ENCODE results near the gene CCNY.

Gene CCNY

GRCh38 chr10:35569111-35569707, 232.9 kb downstream of the CCNY start:
- no peak for DNase-seq (ENCODE audit: insufficient read length, low spot score)
- no peak for FAIRE-seq
- TF ChIP-seq POLR2A (IDR thresholded peaks at IDR 0.05; ENCODE audit: low read depth, low read length): no peak

GRCh38 chr10:35569836-35570235, 233.5 kb downstream of the CCNY start:
- TF ChIP-seq POLR2A (IDR thresholded peaks at IDR 0.05; ENCODE audit: low read depth, low read length): no peak
- DNase-seq (ENCODE audit: insufficient read length, low spot score): no peak
- FAIRE-seq: no peak

GRCh38 chr10:35570397-35570796, 234.1 kb downstream of the CCNY start:
- FAIRE-seq (no peak), DNase-seq (ENCODE audit: insufficient read length, low spot score) (no peak)
- TF ChIP-seq POLR2A (IDR thresholded peaks at IDR 0.05; ENCODE audit: low read depth, low read length): no peak

DNA sequence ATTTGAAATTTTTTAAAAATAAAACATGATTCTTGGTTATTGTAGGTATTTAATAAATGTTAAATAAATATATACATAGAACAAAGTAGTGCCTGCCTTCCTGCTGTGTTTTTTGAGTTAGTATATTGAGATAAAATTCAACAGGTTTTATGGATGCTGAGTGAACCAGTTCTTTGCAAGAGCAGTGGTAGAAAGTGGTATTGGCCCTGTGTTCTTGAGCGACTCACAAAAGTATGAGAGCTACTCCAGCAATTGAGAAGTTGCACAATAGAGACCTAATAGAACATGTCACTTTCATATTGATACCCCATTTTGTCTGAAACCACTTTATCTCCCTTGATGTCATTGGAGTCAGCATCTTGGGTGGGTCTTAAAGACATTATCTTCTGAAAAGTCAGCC, 236.3 kb downstream of the CCNY start:
- DNase-seq (ENCODE audit: insufficient read length, low spot score) (no peak), FAIRE-seq (no peak)
- TF ChIP-seq POLR2A (IDR thresholded peaks at IDR 0.05; ENCODE audit: low read depth, low read length): no peak

DNA sequence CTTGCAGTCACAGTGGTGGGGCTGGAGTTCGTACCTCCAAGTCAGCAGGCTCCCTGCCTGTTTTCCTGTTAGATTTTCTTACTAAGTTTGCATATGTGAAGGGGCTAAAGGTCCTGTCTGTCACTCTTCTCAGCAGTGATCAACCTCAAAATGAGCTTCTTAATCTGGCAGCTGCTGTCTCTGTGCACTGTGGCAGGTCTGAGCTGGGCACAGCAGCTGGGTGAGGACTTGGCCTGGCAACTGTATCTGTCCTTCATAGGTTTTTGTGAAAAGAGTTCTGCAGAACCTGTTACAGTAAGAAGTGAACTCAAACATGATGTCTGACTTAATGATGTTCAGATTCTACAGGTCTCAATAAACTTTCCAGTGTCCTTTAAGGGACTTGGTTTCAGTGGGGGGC, 237.5 kb downstream of the CCNY start:
- no peak for TF ChIP-seq POLR2A (IDR thresholded peaks at IDR 0.05; ENCODE audit: low read depth, low read length)
- FAIRE-seq (no peak), DNase-seq (ENCODE audit: insufficient read length, low spot score) (no peak)

- peak; percentile 85 for DNase-seq (ENCODE audit: insufficient read length, low spot score)
- TF ChIP-seq POLR2A (IDR thresholded peaks at IDR 0.05; ENCODE audit: low read depth, low read length): no peak
- peak; percentile 89 for FAIRE-seq
Observed at GRCh38 chr10:35574924-35575352, 238.6 kb downstream of the CCNY start.

DNA sequence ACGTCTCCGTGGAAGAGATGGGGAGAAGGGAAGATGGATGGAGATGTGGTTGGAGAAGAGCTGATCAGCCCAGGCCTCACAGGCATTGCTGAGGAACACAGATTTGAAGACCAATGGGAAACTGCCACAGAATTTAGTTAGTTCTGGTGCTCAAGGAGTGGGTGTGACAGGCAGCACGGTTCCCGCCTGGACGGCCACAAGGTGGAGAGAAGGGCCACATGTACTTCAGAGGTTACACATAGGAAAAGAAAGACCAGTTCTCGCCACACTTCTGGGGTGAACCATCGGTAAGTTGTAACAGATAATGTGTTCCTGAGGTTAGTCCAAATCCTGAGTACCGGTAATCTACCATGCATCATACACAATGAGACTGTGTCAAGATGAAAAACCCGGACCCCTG, 239.3 kb downstream of the CCNY start:
- no peak for TF ChIP-seq POLR2A (IDR thresholded peaks at IDR 0.05; ENCODE audit: low read depth, low read length)
- DNase-seq (ENCODE audit: insufficient read length, low spot score) (no peak), FAIRE-seq (no peak)

DNA sequence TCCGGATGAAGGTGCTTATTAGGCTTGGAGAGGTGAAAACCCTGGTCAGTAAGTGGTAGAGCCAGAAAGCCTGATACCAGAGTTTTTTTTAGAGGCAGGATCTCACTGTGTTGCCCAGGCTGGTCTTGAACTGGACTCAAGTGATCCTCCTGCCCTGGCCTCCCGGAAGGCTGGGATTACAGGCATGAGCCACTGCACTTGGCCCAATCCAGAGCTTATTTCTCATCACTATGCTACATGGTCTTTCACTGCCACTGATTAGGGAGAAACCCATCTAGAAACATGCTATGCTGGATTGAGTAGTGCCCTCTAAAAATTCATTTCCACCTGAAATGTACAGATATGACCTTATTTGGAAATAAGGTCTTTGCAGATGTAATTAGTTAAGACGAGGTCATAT, 240.4 kb downstream of the CCNY start:
- no peak for DNase-seq (ENCODE audit: insufficient read length, low spot score)
- no peak for TF ChIP-seq POLR2A (IDR thresholded peaks at IDR 0.05; ENCODE audit: low read depth, low read length)
- FAIRE-seq: no peak

- no peak for TF ChIP-seq POLR2A (IDR thresholded peaks at IDR 0.05; ENCODE audit: low read depth, low read length)
- DNase-seq (ENCODE audit: insufficient read length, low spot score) (no peak), FAIRE-seq (no peak)
Observed at GRCh38 chr10:35577926-35578617, 241.8 kb downstream of the CCNY start.

- FAIRE-seq: no peak
- TF ChIP-seq POLR2A (IDR thresholded peaks at IDR 0.05; ENCODE audit: low read depth, low read length): no peak
Observed at GRCh38 chr10:35578618-35578956, 242.3 kb downstream of the CCNY start.

GRCh38 chr10:35579116-35579515, 242.8 kb downstream of the CCNY start:
- TF ChIP-seq POLR2A (IDR thresholded peaks at IDR 0.05; ENCODE audit: low read depth, low read length): no peak
- FAIRE-seq: no peak
- DNase-seq (ENCODE audit: insufficient read length, low spot score): no peak

More at GRCh38 chr10:35578618-35578956, 242.3 kb downstream of the CCNY start:
- no peak for DNase-seq (ENCODE audit: insufficient read length, low spot score)

- FAIRE-seq (no peak), DNase-seq (ENCODE audit: insufficient read length, low spot score) (no peak)
- TF ChIP-seq POLR2A (IDR thresholded peaks at IDR 0.05; ENCODE audit: low read depth, low read length): no peak
Observed at GRCh38 chr10:35579726-35580422, 243.6 kb downstream of the CCNY start.

GRCh38 chr10:35580423-35580770, 244.1 kb downstream of the CCNY start:
- TF ChIP-seq POLR2A (IDR thresholded peaks at IDR 0.05; ENCODE audit: low read depth, low read length): no peak
- FAIRE-seq: no peak
- no peak for DNase-seq (ENCODE audit: insufficient read length, low spot score)

- FAIRE-seq: no peak
- TF ChIP-seq POLR2A (IDR thresholded peaks at IDR 0.05; ENCODE audit: low read depth, low read length): no peak
- no peak for DNase-seq (ENCODE audit: insufficient read length, low spot score)
Observed at GRCh38 chr10:35581655-35582054, 245.3 kb downstream of the CCNY start.

DNA sequence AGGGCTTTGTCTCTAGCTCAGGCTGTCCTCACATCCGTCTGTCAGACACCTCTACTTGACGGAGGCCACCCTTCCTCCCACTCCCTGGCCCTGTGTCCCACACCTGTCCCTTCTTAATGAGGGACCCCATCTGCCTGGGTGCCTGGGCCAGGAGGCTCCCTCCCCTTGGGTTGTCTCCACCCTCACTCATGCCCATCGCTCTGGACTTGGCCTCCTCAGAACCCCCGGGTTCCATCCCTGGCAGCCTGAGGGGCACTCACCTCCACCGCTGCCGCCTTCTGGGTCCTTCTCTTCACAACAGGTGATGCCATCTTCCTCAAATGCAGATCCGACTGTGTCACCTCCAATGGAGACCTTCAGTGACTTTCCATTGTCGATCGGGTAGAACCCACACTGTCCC, 248.6 kb downstream of the CCNY start:
- TF ChIP-seq POLR2A (IDR thresholded peaks at IDR 0.05; ENCODE audit: low read depth, low read length): no peak
- FAIRE-seq: no peak
- no peak for DNase-seq (ENCODE audit: insufficient read length, low spot score)

Data from H54 (cell line).